ENCODE results near the gene TMEM178B. TPM values are rescaled to one million over a fixed set of nuclear protein-coding genes. Genes with fewer than 3 reads are reported as not detected.

The TMEM178B gene
- total and polyA plus RNA-seq, 9 of the 15 experiments (the other 6 are each of a cell fraction or from before 2014, with no cell fraction given): under 0.01 to 0.03 (median 0.01) TPM; not detected in 5

GRCh38 chr7:141312395-141312794 lies 238.5 kb downstream of the TMEM178B start:
- Histone ChIP-seq H3K27me3 (ENCODE audit: control insufficient read depth in 2 of 2, insufficient read depth in 2 of 2, low read length in 2 of 2) (no peaks in the 10 kb centered on the region), H3K79me2 (ENCODE audit: control insufficient read depth, insufficient read depth, low read length) (no peaks in the 10 kb centered on the region), H2AFZ (ENCODE audit: low read depth, low read length) (no peak overlapping the region), H3K4me2 (ENCODE audit: insufficient read depth, low read length) (no peak overlapping the region), H3K9me3 (replicated peaks; ENCODE audit: control insufficient read depth, insufficient read depth, low read depth, low read length) (no peaks in the 10 kb centered on the region), H3K4me3 (no peak overlapping the region), H3K36me3 (ENCODE audit: control insufficient read depth, insufficient read depth, low read length) (no peaks in the 10 kb centered on the region), H3K9ac (ENCODE audit: insufficient read depth in 1 of 2, low read depth in 2 of 2, low read length in 2 of 2) (no peak overlapping the region), H4K20me1 (replicated peaks; ENCODE audit: control insufficient read depth, insufficient read depth, low read length) (no peaks in the 10 kb centered on the region), H3K27ac (ENCODE audit: extremely low read depth, low read depth, low read length) (no peak overlapping the region), H3K9me1 (ENCODE audit: control insufficient read depth, insufficient read depth, low read length) (no peaks in the 10 kb centered on the region), H3K4me1 (replicated peaks in 1 of 2; ENCODE audit: control insufficient read depth in 2 of 2, insufficient read depth in 2 of 2, low read length in 2 of 2) (no peaks in the 10 kb centered on the region)
- CTCF ChIA-PET (ENCODE audit: low intra/inter-chr PET ratio): no interaction called here
- POLR2A ChIA-PET: no interaction called here
- 4% methylated on average over 2 of the region's 2 CpGs for WGBS (ENCODE audit: insufficient coverage, low coverage, missing lambda C conversion rate)
- in situ Hi-C loops (cut with MboI): no loop called here
- DNase-seq (ENCODE audit: extremely low read depth in 1 of 4, low spot score in 3 of 4) (no peak), ATAC-seq (no peak), FAIRE-seq (no peak)
- BruUV-seq (replicated peaks): no TSS peak
- intact Hi-C loops (cut with micrococcal nuclease): no loop called here
- TF ChIP-seq TBP (optimal IDR thresholded peaks at IDR 0.05; ENCODE audit: low read depth, low read length): no peak
- TF ChIP-seq ELK1 (CRISPR knock-in tag; IDR thresholded peaks at IDR 0.05): no peak
- no peak for TF ChIP-seq CC2D1A (IDR thresholded peaks at IDR 0.05)
- no peak for TF ChIP-seq HMGXB4 (CRISPR knock-in tag; IDR thresholded peaks at IDR 0.05)
- TF ChIP-seq, protein P1, sequence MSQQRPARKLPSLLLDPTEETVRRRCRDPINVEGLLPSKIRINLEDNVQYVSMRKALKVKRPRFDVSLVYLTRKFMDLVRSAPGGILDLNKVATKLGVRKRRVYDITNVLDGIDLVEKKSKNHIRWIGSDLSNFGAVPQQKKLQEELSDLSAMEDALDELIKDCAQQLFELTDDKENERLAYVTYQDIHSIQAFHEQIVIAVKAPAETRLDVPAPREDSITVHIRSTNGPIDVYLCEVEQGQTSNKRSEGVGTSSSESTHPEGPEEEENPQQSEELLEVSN (IDR thresholded peaks at IDR 0.05; ENCODE audit: borderline replicate concordance in 1 of 2, extremely low read depth in 1 of 2, insufficient read depth in 1 of 2, insufficient read length in 1 of 2, low read depth in 1 of 2, low read length in 1 of 2, poor library complexity in 1 of 2, severe bottlenecking in 1 of 2): no peak
- TF ChIP-seq ZNF41 (CRISPR knock-in tag; conservative IDR thresholded peaks at IDR 0.05): no peak
- TF ChIP-seq IRF2 (CRISPR knock-in tag; IDR thresholded peaks at IDR 0.05): no peak
- no peak for TF ChIP-seq SOX6 (IDR thresholded peaks at IDR 0.05)
- no peak for TF ChIP-seq JUND (IDR thresholded peaks at IDR 0.05; ENCODE audit: borderline replicate concordance, low read depth, low read length)
- TF ChIP-seq JUND (tag; IDR thresholded peaks at IDR 0.05; ENCODE audit: borderline replicate concordance, low read depth, low read length): no peak
- TF ChIP-seq RREB1 (CRISPR knock-in tag; IDR thresholded peaks at IDR 0.05): no peak
- TF ChIP-seq ADNP (tag; IDR thresholded peaks at IDR 0.05): no peak
- no peak for TF ChIP-seq ZNF217 (CRISPR knock-in tag; IDR thresholded peaks at IDR 0.05)
